Bone marrow (tissue), 2 donors: Measurements from ENCODE around the gene KANSL1.
"Not testable (repeated sequence)": the region's sequence is repeated elsewhere in the genome, so short reads cannot be mapped to it uniquely, and the experiment has no call there.

Experiments used
- DNase-seq, 2 donors: peaks; one replicate each; lab custom pipeline; 2025; lab: John Stamatoyannopoulos, UW

Gene KANSL1

GRCh38 chr17:46023366-46023765 lies 169.9 kb downstream of the KANSL1 start:
- not testable (repeated sequence) for DNase-seq

- no peak for DNase-seq
Measured at GRCh38 chr17:46020998-46021397, 172.2 kb downstream of the KANSL1 start.

- no peak for DNase-seq
Measured at GRCh38 chr17:46020023-46020761, 173.0 kb downstream of the KANSL1 start.

- not testable (repeated sequence) for DNase-seq
Measured at GRCh38 chr17:46019408-46019925, 173.8 kb downstream of the KANSL1 start.

GRCh38 chr17:46013502-46014165 lies 179.6 kb downstream of the KANSL1 start:
- DNase-seq, result no peak

- no peak for DNase-seq
Measured at GRCh38 chr17:46013127-46013501, 180.1 kb downstream of the KANSL1 start.

GRCh38 chr17:46012506-46013079 lies 180.6 kb downstream of the KANSL1 start:
- DNase-seq, result no peak

GRCh38 chr17:46011711-46012505 lies 181.3 kb downstream of the KANSL1 start:
- DNase-seq, result no peak

- DNase-seq, result no peak
Measured at GRCh38 chr17:46010597-46011186, 182.5 kb downstream of the KANSL1 start.

- DNase-seq, result no peak
Measured at GRCh38 chr17:46009681-46010596, 183.3 kb downstream of the KANSL1 start.

GRCh38 chr17:46008591-46008990 lies 184.6 kb downstream of the KANSL1 start:
- no peak for DNase-seq

- no peak for DNase-seq
Measured at GRCh38 chr17:46007461-46007965, 185.7 kb downstream of the KANSL1 start.

GRCh38 chr17:46006082-46006481 lies 187.1 kb downstream of the KANSL1 start:
- DNase-seq, result not testable (repeated sequence)

- no peak for DNase-seq
Measured at GRCh38 chr17:46003907-46004748, 189.1 kb downstream of the KANSL1 start.

GRCh38 chr17:46002973-46003316 lies 190.3 kb downstream of the KANSL1 start:
- no peak for DNase-seq

- peak; percentile 26 to 70 for DNase-seq
Measured at GRCh38 chr17:46002311-46002972, 190.8 kb downstream of the KANSL1 start.

GRCh38 chr17:46001390-46002310 lies 191.6 kb downstream of the KANSL1 start:
- DNase-seq, result no peak

- no peak for DNase-seq
Measured at GRCh38 chr17:46000757-46001156, 192.5 kb downstream of the KANSL1 start.
